IMR-90 (cell line): ENCODE measurements around the gene IRF2BP1. TPM values are rescaled to one million over a fixed set of nuclear protein-coding genes. Genes with fewer than 3 reads are reported as not detected.

Source experiments
- ATAC-seq: fragments of 200-7000 bp; cut with Tn5 transposase; 2 replicates; pipeline ENCODE4 v1.9.1; 2020; ENCODE audit warnings: low read depth, mild to moderate bottlenecking, moderate library complexity
- BruUV-seq: library from RNA; stranded (reverse); fragments of 400-500 nt; replicated peaks from 2 replicates; lab custom pipeline; 2021; lab: Mats Ljungman, UMichigan
- CTCF ChIA-PET: fragments of 300-600 bp; formaldehyde crosslinking; extraction: SDS; loops from one replicate; lab custom pipeline; 2021; ENCODE audit warnings: antibody characterized with exemption; lab: Yijun Ruan, JAX
- POLR2A ChIA-PET: fragments of 300-600 bp; sonication (Branson Sonifier 250); formaldehyde crosslinking; loops from one replicate; lab custom pipeline; 2022; ENCODE audit warnings: antibody characterized with exemption; ENCODE audit not compliant: unreplicated experiment; lab: Charles Lee
- DNase-seq: peaks from one replicate; pipeline ENCODE4 v3.0.0; 2013
- H2AFZ ChIP-seq: replicated peaks from 2 replicates; pipeline ENCODE3; 2013; ENCODE audit warnings: low read length, mild to moderate bottlenecking; ENCODE audit not compliant: poor library complexity
- H2AK5ac ChIP-seq: 2 replicates; pipeline ENCODE4 v1.6.1; 2013; ENCODE audit warnings: low read depth, low read length, inconsistent platforms
- H2AK9ac ChIP-seq: replicated peaks from 2 replicates; pipeline ENCODE3; 2013; ENCODE audit warnings: mild to moderate bottlenecking, low read depth, low read length, moderate library complexity; ENCODE audit not compliant: poor library complexity
- H2BK120ac ChIP-seq: 2 replicates; pipeline ENCODE4 v1.6.1; 2013; ENCODE audit warnings: low read depth, low read length, inconsistent platforms
- H2BK15ac ChIP-seq: 3 replicates; pipeline ENCODE4 v1.6.1; 2013; ENCODE audit warnings: low read depth, low read length, inconsistent platforms
- H2BK20ac ChIP-seq: 2 replicates; pipeline ENCODE4 v1.6.1; 2013; ENCODE audit warnings: low read depth, mild to moderate bottlenecking, inconsistent platforms, low read length, moderate library complexity
- H2BK5ac ChIP-seq: 2 replicates; pipeline ENCODE4 v1.6.1; 2013; ENCODE audit warnings: mild to moderate bottlenecking, low read depth, low read length, inconsistent platforms; ENCODE audit not compliant: poor library complexity, severe bottlenecking
- H3K14ac ChIP-seq: replicated peaks from 2 replicates; pipeline ENCODE4 v1.6.1; 2013; ENCODE audit warnings: low read depth, low read length, inconsistent platforms
- H3K18ac ChIP-seq: 2 replicates; pipeline ENCODE4 v1.6.1; 2013; ENCODE audit warnings: low read depth, low read length, control low read depth
- H3K23ac ChIP-seq: 2 replicates; pipeline ENCODE4 v1.6.1; 2013; ENCODE audit warnings: low read depth, low read length, inconsistent platforms
- H3K27ac ChIP-seq: 2 replicates; pipeline ENCODE4 v1.5.1; 2013; ENCODE audit warnings: mild to moderate bottlenecking, control low read depth, low read length; ENCODE audit not compliant: insufficient read depth
- H3K27me3 ChIP-seq: 2 replicates; pipeline ENCODE4 v1.6.1; 2013; ENCODE audit warnings: low read length; ENCODE audit not compliant: control insufficient read depth, insufficient read depth
- H3K36me3 ChIP-seq: 2 replicates; pipeline ENCODE4 v1.6.1; 2013; ENCODE audit warnings: low read length, mixed read lengths; ENCODE audit not compliant: control insufficient read depth, insufficient read depth
- H3K4ac ChIP-seq: 2 replicates; pipeline ENCODE4 v1.6.1; 2013; ENCODE audit warnings: low read depth, low read length, inconsistent platforms
- H3K4me1 ChIP-seq: 2 replicates; pipeline ENCODE4 v1.6.1; 2013; ENCODE audit warnings: low read length, mixed read lengths; ENCODE audit not compliant: control insufficient read depth, insufficient read depth
- H3K4me2 ChIP-seq: 2 replicates; pipeline ENCODE4 v1.6.1; 2013; ENCODE audit warnings: low read depth, mild to moderate bottlenecking, control low read depth, low read length, moderate library complexity
- H3K4me3 ChIP-seq: 2 replicates; pipeline ENCODE4 v1.5.1; 2013; ENCODE audit warnings: low read depth, mild to moderate bottlenecking, control low read depth, low read length, moderate library complexity; ENCODE audit not compliant: insufficient read depth
- H3K56ac ChIP-seq: 2 replicates; pipeline ENCODE4 v1.6.1; 2013; ENCODE audit warnings: low read length, inconsistent platforms; ENCODE audit not compliant: insufficient read depth; ENCODE audit errors: extremely low read depth
- H3K79me1 ChIP-seq, 2 experiments: 2 replicates each; pipeline ENCODE4 v1.6.1; 2013; ENCODE audit warnings: low read length in 2 of 2, inconsistent platforms in 1 of 2, low read depth in 1 of 2
- H3K9ac ChIP-seq: 2 replicates; pipeline ENCODE4 v1.6.1; 2013; ENCODE audit warnings: low read depth, low read length, control low read depth
- H3K9me1 ChIP-seq: 2 replicates; pipeline ENCODE4 v1.6.1; 2013; ENCODE audit warnings: low read length, inconsistent platforms; ENCODE audit not compliant: insufficient read depth
- H3K9me3 ChIP-seq: 2 replicates; pipeline ENCODE4 v1.6.1; 2013; ENCODE audit warnings: low read length; ENCODE audit not compliant: control insufficient read depth, insufficient read depth
- H4K20me1 ChIP-seq: 2 replicates; pipeline ENCODE4 v1.6.1; 2013; ENCODE audit warnings: low read length, inconsistent platforms; ENCODE audit not compliant: insufficient read depth
- H4K5ac ChIP-seq: 2 replicates; pipeline ENCODE4 v1.6.1; 2013; ENCODE audit warnings: mild to moderate bottlenecking, low read depth, low read length, control low read depth
- H4K8ac ChIP-seq, 2 experiments: 2 replicates each; pipeline ENCODE4 v1.6.1; 2013; ENCODE audit warnings: low read depth in 2 of 2, low read length in 2 of 2, control low read depth in 1 of 2, inconsistent platforms in 1 of 2
- H4K91ac ChIP-seq: 2 replicates; pipeline ENCODE4 v1.6.1; 2013; ENCODE audit warnings: low read depth, low read length, inconsistent platforms; ENCODE audit not compliant: insufficient read depth
- BHLHE40 ChIP-seq: fragments of 150-350 bp; IDR thresholded peaks from 2 replicates; pipeline ENCODE4 v1.6.1; 2016; ENCODE audit warnings: mild to moderate bottlenecking, low read depth, low read length
- MAZ ChIP-seq: IDR thresholded peaks from 2 replicates; pipeline ENCODE4 v1.6.1; 2012; ENCODE audit warnings: low read depth, mild to moderate bottlenecking, low read length, improper control_type of control experiment, moderate library complexity, borderline replicate concordance
- NFE2L2 ChIP-seq: fragments of 150-350 bp; IDR thresholded peaks from 2 replicates; pipeline ENCODE4 v1.6.1; 2016; ENCODE audit warnings: low read depth, mild to moderate bottlenecking, low read length
- POLR2A ChIP-seq: IDR thresholded peaks from 2 replicates; pipeline ENCODE4 v1.6.1; 2012; ENCODE audit warnings: mild to moderate bottlenecking, low read depth, low read length
- WGBS, 2 experiments: methylation state at CpG; one replicate each; pipeline versions ENCODE4 v1.1.5 to v1.1.7; 2013; ENCODE audit warnings: missing lambda C conversion rate in 2 of 2; ENCODE audit not compliant: insufficient read length in 1 of 2; ENCODE audit errors: extremely low coverage in 2 of 2; 5-methylcytosine and 5-hydroxymethylcytosine counted together
- dilution Hi-C: fragments of 300-500 bp; cut with HindIII; formaldehyde crosslinking; loops from one replicate; pipeline ENCODE4 v1.14.3; 2018; ENCODE audit warnings: low sequenced_read_pairs; ENCODE audit not compliant: unreplicated experiment
- in situ Hi-C: fragments of 300-500 bp; cut with MboI; formaldehyde crosslinking; loops from 3 replicates; pipeline ENCODE4 v1.14.3; 2019; ENCODE audit warnings: low sequenced_read_pairs, inconsistent platforms, mixed read lengths
- intact Hi-C: fragments of 100-400 bp; cut with micrococcal nuclease; formaldehyde crosslinking; loops from 2 replicates; pipeline ENCODE4 v1.10.0; 2022
- polyA plus RNA-seq, 3 experiments: library from polyadenylated mRNA; depleted of rRNA; stranded (reverse); fragments of >200 nt; gene quantifications; 2 replicates each; pipeline ENCODE4 v1.2.3, GENCODE V29; 2012; ENCODE audit warnings: low replicate concordance in 1 of 3
- total RNA-seq: library from RNA; depleted of rRNA; stranded (reverse); fragments of >200 nt; gene quantifications from 2 replicates; pipeline ENCODE4 v1.2.3, GENCODE V29; 2012
- TF ChIP-seq, protein P1 (sequence below): conservative IDR thresholded peaks from 2 replicates; pipeline ENCODE4 v1.5.1; 2012; ENCODE audit warnings: mild to moderate bottlenecking, low read depth, low read length, improper control_type of control experiment

The IRF2BP1 gene
- total and polyA plus RNA-seq, 2 of the 4 experiments (the other 2 are of a cell fraction): 4.5 to 8.5 TPM

DNA sequence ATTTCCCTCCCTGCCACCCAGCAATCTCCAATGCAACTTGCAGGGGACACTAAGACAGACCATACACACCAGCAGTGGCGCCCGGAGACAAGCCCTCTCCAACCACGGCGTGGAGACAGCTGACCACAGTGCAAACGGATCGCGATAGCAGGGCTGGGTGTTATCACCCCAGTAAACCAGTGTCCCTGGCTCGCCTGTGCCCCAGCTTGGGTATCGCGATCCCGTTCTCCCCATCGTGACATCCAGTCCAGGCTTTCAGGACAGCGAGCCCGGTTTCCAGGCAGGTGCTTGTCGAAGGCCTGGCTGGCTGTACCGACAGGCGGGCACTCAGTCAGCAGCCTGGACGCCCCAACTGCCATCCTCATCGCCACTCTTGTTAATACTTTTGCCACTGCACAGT lies 49.3 kb upstream of the IRF2BP1 start:
- DNase-seq: no peak
- ChIA-PET POLR2A (no interaction called here), CTCF (no interaction called here)
- peaks cover 59% of the 10 kb centered on the region for H3K27me3 ChIP-seq
- no peak overlapping the region for H3K4me3 ChIP-seq
- no peak overlapping the region for H4K5ac ChIP-seq
- H2BK5ac ChIP-seq: no peak overlapping the region
- H3K14ac ChIP-seq: no peak overlapping the region
- peak overlapping the region; percentile 17 for H2AFZ ChIP-seq
- H3K9ac ChIP-seq: no peak overlapping the region
- BruUV-seq: no TSS peak
- no peak overlapping the region for H4K8ac ChIP-seq
- no peak overlapping the region for H2BK20ac ChIP-seq
- H4K91ac ChIP-seq: no peak overlapping the region
- H3K4me1 ChIP-seq: no peaks in the 10 kb centered on the region
- no peak overlapping the region for H2AK9ac ChIP-seq
- H3K4ac ChIP-seq: no peak overlapping the region
- in situ Hi-C loops (no loop called here), dilution Hi-C loops (no loop called here), intact Hi-C loops (no loop called here)
- ATAC-seq: no peak
- H3K9me1 ChIP-seq: no peaks in the 10 kb centered on the region
- H3K9me3 ChIP-seq: no peaks in the 10 kb centered on the region; the same call in none of the 2 replicates
- WGBS, 2 experiments: 71% methylated on average over 8 of the region's 19 CpGs; no CpG with 5 or more reads in 1 of the 2 experiments
- no peak overlapping the region for H3K27ac ChIP-seq
- H2BK15ac ChIP-seq: no peak overlapping the region
- H3K56ac ChIP-seq: no peak overlapping the region
- TF ChIP-seq NFE2L2: no peak
- no peak for TF ChIP-seq MAZ
- TF ChIP-seq, protein P1, sequence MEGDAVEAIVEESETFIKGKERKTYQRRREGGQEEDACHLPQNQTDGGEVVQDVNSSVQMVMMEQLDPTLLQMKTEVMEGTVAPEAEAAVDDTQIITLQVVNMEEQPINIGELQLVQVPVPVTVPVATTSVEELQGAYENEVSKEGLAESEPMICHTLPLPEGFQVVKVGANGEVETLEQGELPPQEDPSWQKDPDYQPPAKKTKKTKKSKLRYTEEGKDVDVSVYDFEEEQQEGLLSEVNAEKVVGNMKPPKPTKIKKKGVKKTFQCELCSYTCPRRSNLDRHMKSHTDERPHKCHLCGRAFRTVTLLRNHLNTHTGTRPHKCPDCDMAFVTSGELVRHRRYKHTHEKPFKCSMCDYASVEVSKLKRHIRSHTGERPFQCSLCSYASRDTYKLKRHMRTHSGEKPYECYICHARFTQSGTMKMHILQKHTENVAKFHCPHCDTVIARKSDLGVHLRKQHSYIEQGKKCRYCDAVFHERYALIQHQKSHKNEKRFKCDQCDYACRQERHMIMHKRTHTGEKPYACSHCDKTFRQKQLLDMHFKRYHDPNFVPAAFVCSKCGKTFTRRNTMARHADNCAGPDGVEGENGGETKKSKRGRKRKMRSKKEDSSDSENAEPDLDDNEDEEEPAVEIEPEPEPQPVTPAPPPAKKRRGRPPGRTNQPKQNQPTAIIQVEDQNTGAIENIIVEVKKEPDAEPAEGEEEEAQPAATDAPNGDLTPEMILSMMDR: no peak
- no peak for TF ChIP-seq BHLHE40
- TF ChIP-seq POLR2A: no peak
- no peak overlapping the region for H3K4me2 ChIP-seq
- no peaks in the 10 kb centered on the region for H3K79me1 ChIP-seq
- H4K20me1 ChIP-seq: no peaks in the 10 kb centered on the region
- no peak overlapping the region for H3K18ac ChIP-seq
- no peaks in the 10 kb centered on the region for H3K36me3 ChIP-seq
- H2BK120ac ChIP-seq: no peak overlapping the region
- H3K23ac ChIP-seq: no peak overlapping the region
- H2AK5ac ChIP-seq: no peak overlapping the region
